Measurements from ENCODE around the gene ENPP3. TPM values are rescaled to one million over a fixed set of nuclear protein-coding genes. Genes with fewer than 3 reads are reported as not detected.

Gene ENPP3
- total RNA-seq, 1 donor from 2014 or later, result 0.09 TPM

GRCh38 chr6:131644921-131645320 lies 7.8 kb downstream of the ENPP3 start:
- Histone ChIP-seq H3K36me3 (no peaks in the 10 kb centered on the region), H3K4me2 (no peak overlapping the region), H4K20me1 (ENCODE audit: low read depth) (no peaks in the 10 kb centered on the region), H3K27me3 (no peaks in the 10 kb centered on the region), H3K9me3 (ENCODE audit: low read depth) (no peaks in the 10 kb centered on the region), H3K27ac (no peak overlapping the region), H3F3A (ENCODE audit: low read depth) (no peaks in the 10 kb centered on the region), H3K4me1 (no peaks in the 10 kb centered on the region), H2AFZ (replicated peaks) (no peak overlapping the region), H3K4me3 (no peak overlapping the region), H3K9ac (no peak overlapping the region), H3K79me2 (ENCODE audit: low read depth) (no peaks in the 10 kb centered on the region)
- no peaks in the 10 kb centered on the region for H3K9me3 Mint-ChIP-seq
- H3K4me1 Mint-ChIP-seq, result no peaks in the 10 kb centered on the region
- H3K36me3 Mint-ChIP-seq, result no peaks in the 10 kb centered on the region
- DNase-seq (ENCODE audit: low spot score), result no peak
- no peaks in the 10 kb centered on the region for H3K27me3 Mint-ChIP-seq (ENCODE audit: insufficient read depth, low read depth)
- TF ChIP-seq EZH2 (IDR thresholded peaks at IDR 0.05), result no peak
- TF ChIP-seq CTCF (IDR thresholded peaks at IDR 0.05), result no peak
- TF ChIP-seq EZH2phosphoT487 (IDR thresholded peaks at IDR 0.05), result no peak
- H3K27ac Mint-ChIP-seq, result no peak overlapping the region
- no peak overlapping the region for H3K4me3 Mint-ChIP-seq

- Histone ChIP-seq H3F3A (ENCODE audit: low read depth) (no peaks in the 10 kb centered on the region), H3K36me3 (no peaks in the 10 kb centered on the region), H3K27ac (no peak overlapping the region), H3K79me2 (ENCODE audit: low read depth) (no peaks in the 10 kb centered on the region), H3K9ac (no peak overlapping the region), H3K4me3 (no peak overlapping the region), H3K4me1 (no peaks in the 10 kb centered on the region), H3K4me2 (no peak overlapping the region), H3K9me3 (ENCODE audit: low read depth) (no peaks in the 10 kb centered on the region), H4K20me1 (ENCODE audit: low read depth) (no peaks in the 10 kb centered on the region), H3K27me3 (no peaks in the 10 kb centered on the region), H2AFZ (replicated peaks) (no peak overlapping the region)
- Mint-ChIP-seq H3K4me1 (no peaks in the 10 kb centered on the region), H3K27me3 (ENCODE audit: insufficient read depth, low read depth) (no peaks in the 10 kb centered on the region), H3K36me3 (no peaks in the 10 kb centered on the region), H3K4me3 (no peak overlapping the region), H3K9me3 (no peaks in the 10 kb centered on the region), H3K27ac (no peak overlapping the region)
- no peak for TF ChIP-seq EZH2phosphoT487 (IDR thresholded peaks at IDR 0.05)
- TF ChIP-seq EZH2 (IDR thresholded peaks at IDR 0.05), result no peak
- TF ChIP-seq CTCF (IDR thresholded peaks at IDR 0.05), result no peak
- no peak for DNase-seq (ENCODE audit: low spot score)
Observed at GRCh38 chr6:131645846-131646245, 8.7 kb downstream of the ENPP3 start.

GRCh38 chr6:131646249-131646670 lies 9.2 kb downstream of the ENPP3 start:
- H3K4me3 ChIP-seq, result no peak overlapping the region
- no peaks in the 10 kb centered on the region for H4K20me1 ChIP-seq (ENCODE audit: low read depth)
- Mint-ChIP-seq H3K9me3 (no peaks in the 10 kb centered on the region), H3K27ac (no peak overlapping the region), H3K4me3 (no peak overlapping the region), H3K4me1 (no peaks in the 10 kb centered on the region), H3K27me3 (ENCODE audit: insufficient read depth, low read depth) (no peaks in the 10 kb centered on the region), H3K36me3 (no peaks in the 10 kb centered on the region)
- TF ChIP-seq EZH2 (IDR thresholded peaks at IDR 0.05) (no peak), EZH2phosphoT487 (IDR thresholded peaks at IDR 0.05) (no peak), CTCF (IDR thresholded peaks at IDR 0.05) (no peak)
- H3F3A ChIP-seq (ENCODE audit: low read depth), result no peaks in the 10 kb centered on the region
- no peaks in the 10 kb centered on the region for H3K27me3 ChIP-seq
- no peaks in the 10 kb centered on the region for H3K4me1 ChIP-seq
- H3K4me2 ChIP-seq, result no peak overlapping the region
- no peak overlapping the region for H2AFZ ChIP-seq (replicated peaks)
- no peak overlapping the region for H3K27ac ChIP-seq
- H3K9ac ChIP-seq, result no peak overlapping the region
- no peaks in the 10 kb centered on the region for H3K36me3 ChIP-seq
- H3K9me3 ChIP-seq (ENCODE audit: low read depth), result no peaks in the 10 kb centered on the region
- no peaks in the 10 kb centered on the region for H3K79me2 ChIP-seq (ENCODE audit: low read depth)
- no peak for DNase-seq (ENCODE audit: low spot score)

Data from neural progenitor cell (in vitro differentiated cells).